GM21528 (cell line): ENCODE data around the gene TMEM33.
"Not testable (repeated sequence)": the region's sequence is repeated elsewhere in the genome, so short reads cannot be mapped to it uniquely, and the experiment has no call there.

Experiments used
- ATAC-seq: cut with Tn5 transposase; IDR thresholded peaks from one replicate; pipeline ENCODE4 v1.9.1; 2021; ENCODE audit warnings: mild to moderate bottlenecking, moderate library complexity; ENCODE audit not compliant: unreplicated experiment, low FRiP score

TMEM33 gene

GRCh38 chr4:41934901-41935651, at the start of gene TMEM33:
TSS of gene TMEM33 (plus strand) at chr4:41935429. CDS start at chr4:41935485, 56 bp downstream.
- peak; percentile 91 for ATAC-seq

GRCh38 chr4:41885456-41885855, 49.8 kb upstream of the TMEM33 start:
- ATAC-seq: no peak

- ATAC-seq: no peak
Observed at GRCh38 chr4:41887277-41887676, 48.0 kb upstream of the TMEM33 start.

GRCh38 chr4:41887821-41888686, 47.2 kb upstream of the TMEM33 start:
- ATAC-seq: no peak

- ATAC-seq: no peak
Observed at GRCh38 chr4:41888687-41889074, 46.5 kb upstream of the TMEM33 start.

- ATAC-seq: no peak
Observed at GRCh38 chr4:41889317-41889716, 45.9 kb upstream of the TMEM33 start.

GRCh38 chr4:41890085-41890484, 45.1 kb upstream of the TMEM33 start:
- no peak for ATAC-seq

GRCh38 chr4:41896648-41897047, 38.6 kb upstream of the TMEM33 start:
- no peak for ATAC-seq

GRCh38 chr4:41897698-41898097, 37.5 kb upstream of the TMEM33 start:
- ATAC-seq: no peak

- not testable (repeated sequence) for ATAC-seq
Observed at GRCh38 chr4:41909136-41909535, 26.1 kb upstream of the TMEM33 start.

GRCh38 chr4:41912546-41912945, 22.7 kb upstream of the TMEM33 start:
- ATAC-seq: no peak

- no peak for ATAC-seq
Observed at GRCh38 chr4:41913509-41913908, 21.7 kb upstream of the TMEM33 start.

- ATAC-seq: no peak
Observed at GRCh38 chr4:41918278-41918677, 17.0 kb upstream of the TMEM33 start.

- not testable (repeated sequence) for ATAC-seq
Observed at GRCh38 chr4:41920416-41920815, 14.8 kb upstream of the TMEM33 start.

GRCh38 chr4:41921476-41921875, 13.8 kb upstream of the TMEM33 start:
- ATAC-seq: no peak

GRCh38 chr4:41927796-41928499, 7.3 kb upstream of the TMEM33 start:
- no peak for ATAC-seq

- no peak for ATAC-seq
Observed at GRCh38 chr4:41930139-41930831, 4.9 kb upstream of the TMEM33 start.

- ATAC-seq: no peak
Observed at GRCh38 chr4:41932988-41933387, 2.2 kb upstream of the TMEM33 start.

- ATAC-seq: no peak
Observed at GRCh38 chr4:41933997-41934503, 1.2 kb upstream of the TMEM33 start.

GRCh38 chr4:41934514-41934900, 722 bp upstream of the TMEM33 start:
- ATAC-seq: no peak
